HUES64 (cell line): ENCODE results near the gene COASY.
"Not testable (repeated sequence)": the region's sequence is repeated elsewhere in the genome, so short reads cannot be mapped to it uniquely, and the experiment has no call there.

ENCODE experiments used
- H3K27ac ChIP-seq: 2 replicates; pipeline ENCODE4 v1.7.0; 2013; ENCODE audit warnings: low read depth, low read length, inconsistent platforms
- H3K27me3 ChIP-seq: 2 replicates; pipeline ENCODE4 v1.6.1; 2013; ENCODE audit warnings: mild to moderate bottlenecking, low read length; ENCODE audit not compliant: insufficient read depth
- H3K36me3 ChIP-seq: 2 replicates; pipeline ENCODE4 v1.6.1; 2013; ENCODE audit warnings: mild to moderate bottlenecking, low read length; ENCODE audit not compliant: insufficient read depth
- H3K4me1 ChIP-seq: 2 replicates; pipeline ENCODE4 v1.6.1; 2013; ENCODE audit warnings: mild to moderate bottlenecking, low read length, moderate library complexity; ENCODE audit not compliant: insufficient read depth
- H3K4me3 ChIP-seq: 2 replicates; pipeline ENCODE4 v1.5.1; 2013; ENCODE audit warnings: mild to moderate bottlenecking, low read length, moderate library complexity
- H3K9ac ChIP-seq: 2 replicates; pipeline ENCODE4 v1.6.1; 2013; ENCODE audit warnings: mild to moderate bottlenecking, low read depth, low read length
- H3K9me3 ChIP-seq: 2 replicates; pipeline ENCODE4 v1.6.1; 2013; ENCODE audit warnings: low read depth, low read length; ENCODE audit not compliant: insufficient read depth
- whole genome bisulfite sequencing: fragments of 150-250, 120-280 bp; methylation state at CpG from one replicate; pipeline ENCODE4 v1.1.7; 2013; ENCODE audit warnings: missing lambda C conversion rate; 5-methylcytosine and 5-hydroxymethylcytosine counted together

The COASY gene

GRCh38 chr17:42544874-42545283 is 17.1 kb upstream of the COASY start:
- Histone ChIP-seq H3K4me1 (no peaks in the 10 kb centered on the region), H3K9ac (no peak overlapping the region), H3K9me3 (no peaks in the 10 kb centered on the region), H3K36me3 (peaks cover 18% of the 10 kb centered on the region; the same call in 1 of the 2 replicates), H3K4me3 (no peak overlapping the region), H3K27ac (no peak overlapping the region), H3K27me3 (no peaks in the 10 kb centered on the region)
- 76% methylated on average over 8 of the region's 8 CpGs for WGBS

- not testable (repeated sequence) for H3K27ac ChIP-seq, H3K4me3 ChIP-seq, H3K9ac ChIP-seq, H3K27me3 ChIP-seq, H3K9me3 ChIP-seq, H3K4me1 ChIP-seq
- 92% methylated on average over 7 of the region's 9 CpGs for WGBS
- H3K36me3 ChIP-seq, result peaks cover 14% of the 10 kb centered on the region; the same call in 1 of the 2 replicates
Measured at GRCh38 chr17:42545755-42546505, 16.0 kb upstream of the COASY start.

GRCh38 chr17:42547001-42547461 is 14.9 kb upstream of the COASY start:
- Histone ChIP-seq H3K36me3 (peaks cover 11% of the 10 kb centered on the region; the same call in 1 of the 2 replicates), H3K4me1 (no peaks in the 10 kb centered on the region), H3K27me3 (no peaks in the 10 kb centered on the region), H3K27ac (no peak overlapping the region), H3K9me3 (no peaks in the 10 kb centered on the region), H3K4me3 (no peak overlapping the region), H3K9ac (no peak overlapping the region)
- WGBS, result 93% methylated on average over 23 of the region's 23 CpGs

GRCh38 chr17:42547698-42548069 is 14.3 kb upstream of the COASY start:
- Histone ChIP-seq H3K4me3 (peak overlapping the region; percentile 59), H3K36me3 (peaks cover 11% of the 10 kb centered on the region; the same call in 1 of the 2 replicates), H3K9ac (no peak overlapping the region), H3K9me3 (no peaks in the 10 kb centered on the region), H3K27ac (no peak overlapping the region), H3K27me3 (no peaks in the 10 kb centered on the region), H3K4me1 (no peaks in the 10 kb centered on the region)
- WGBS, result 89% methylated on average over 14 of the region's 14 CpGs

- no peaks in the 10 kb centered on the region for H3K4me1 ChIP-seq
- peak overlapping the region; percentile 74; the same call in 1 of the 2 replicates for H3K27ac ChIP-seq
- peak overlapping the region; percentile 55; the same call in 1 of the 2 replicates for H3K9ac ChIP-seq
- no peaks in the 10 kb centered on the region for H3K9me3 ChIP-seq
- peak overlapping the region; percentile 59 for H3K4me3 ChIP-seq
- H3K27me3 ChIP-seq, result no peaks in the 10 kb centered on the region
- WGBS, result 7% methylated on average over 73 of the region's 74 CpGs
- peaks cover 8% of the 10 kb centered on the region; the same call in 1 of the 2 replicates for H3K36me3 ChIP-seq
Measured at GRCh38 chr17:42548070-42548837, 13.7 kb upstream of the COASY start.

- H3K27me3 ChIP-seq, result no peaks in the 10 kb centered on the region
- peak overlapping the region; percentile 59 for H3K4me3 ChIP-seq
- no peaks in the 10 kb centered on the region for H3K4me1 ChIP-seq
- no peaks in the 10 kb centered on the region for H3K9me3 ChIP-seq
- WGBS, result 83% methylated on average over 13 of the region's 14 CpGs
- H3K36me3 ChIP-seq, result 0 out of 2 replicates have a peak, but pooled peaks cover 2% of the 10 kb centered on the region
- H3K27ac ChIP-seq, result no peak overlapping the region
- H3K9ac ChIP-seq, result no peak overlapping the region
Measured at GRCh38 chr17:42548993-42549755, 12.8 kb upstream of the COASY start.

- H3K9ac ChIP-seq, H3K9me3 ChIP-seq, H3K27ac ChIP-seq, H3K4me1 ChIP-seq, H3K27me3 ChIP-seq, H3K36me3 ChIP-seq: not testable (repeated sequence)
- peak within 1 kb of the TSS; percentile 91 for H3K4me3 ChIP-seq
- 96% methylated on average over 15 of the region's 15 CpGs for WGBS
Measured at GRCh38 chr17:42552736-42553135, 9.2 kb upstream of the COASY start, which contains the start of gene HSD17B1. Gene HSD17B1, plus strand, starts transcription at chr17:42552923. Its CDS starts 11 bp downstream, at chr17:42552934.

GRCh38 chr17:42553161-42553818 is 8.7 kb upstream of the COASY start:
- H3K36me3 ChIP-seq, result no peaks in the 10 kb centered on the region
- WGBS, result 91% methylated on average over 45 of the region's 45 CpGs
- peak overlapping the region; percentile 91; the same call in 1 of the 2 replicates for H3K4me3 ChIP-seq
- H3K4me1 ChIP-seq, result peaks cover 3% of the 10 kb centered on the region; the same call in 1 of the 2 replicates
- H3K27me3 ChIP-seq, result no peaks in the 10 kb centered on the region
- H3K9ac ChIP-seq, result no peak overlapping the region
- H3K27ac ChIP-seq, result no peak overlapping the region
- H3K9me3 ChIP-seq, result no peaks in the 10 kb centered on the region

- H3K36me3 ChIP-seq, result no peaks in the 10 kb centered on the region
- H3K9me3 ChIP-seq, result no peaks in the 10 kb centered on the region
- 71% methylated on average over 16 of the region's 16 CpGs for WGBS
- H3K9ac ChIP-seq, result peak overlapping the region; percentile 75
- no peaks in the 10 kb centered on the region for H3K27me3 ChIP-seq
- peaks cover 3% of the 10 kb centered on the region; the same call in 1 of the 2 replicates for H3K4me1 ChIP-seq
- peak overlapping the region; percentile 63; the same call in 1 of the 2 replicates for H3K27ac ChIP-seq
- peak overlapping the region; percentile 91 for H3K4me3 ChIP-seq
Measured at GRCh38 chr17:42553866-42554249, 8.1 kb upstream of the COASY start.
